SK-N-SH treated with all-trans-retinoic acid at 6 μM for 48 hours (cell line): ENCODE data around the gene NDRG3.

Experiments used
- ATAC-seq: fragments of 200-7000 bp; cut with Tn5 transposase; 3 replicates; pipeline ENCODE4 v1.9.1; 2020; ENCODE audit warnings: mild to moderate bottlenecking, moderate library complexity
- BACH2 ChIP-seq: fragments of 250-450 bp; sonication (Bioruptor Pico); IDR thresholded peaks from 2 replicates; pipeline ENCODE4 v1.9.0; 2021; ENCODE audit warnings: mild to moderate bottlenecking, borderline replicate concordance
- CSDC2 ChIP-seq: fragments of 250-450 bp; sonication (Bioruptor Pico); IDR thresholded peaks from 2 replicates; pipeline ENCODE4 v1.5.0; 2020; ENCODE audit warnings: mild to moderate bottlenecking, moderate library complexity
- CSRNP3 ChIP-seq: fragments of 250-450 bp; sonication (Bioruptor Pico); IDR thresholded peaks from 2 replicates; pipeline ENCODE4 v1.5.1; 2021; ENCODE audit warnings: mild to moderate bottlenecking, moderate library complexity
- ISL1 ChIP-seq: fragments of 250-450 bp; sonication (Bioruptor Pico); IDR thresholded peaks from 2 replicates; pipeline ENCODE4 v2.1.2; 2022; ENCODE audit warnings: mild to moderate bottlenecking, moderate library complexity
- OSR1 ChIP-seq: fragments of 250-450 bp; sonication (Bioruptor Pico); IDR thresholded peaks from 2 replicates; pipeline ENCODE4 v1.8.0; 2022; ENCODE audit warnings: moderate library complexity, mild to moderate bottlenecking, inconsistent platforms
- POU6F1 ChIP-seq: fragments of 250-450 bp; sonication (Bioruptor Pico); IDR thresholded peaks from 2 replicates; pipeline ENCODE4 v1.8.0; 2021; ENCODE audit warnings: low read depth, mild to moderate bottlenecking, moderate library complexity, borderline replicate concordance
- PPARA ChIP-seq: fragments of 250-450 bp; sonication (Bioruptor Pico); IDR thresholded peaks from 2 replicates; pipeline ENCODE4 v1.5.0; 2020; ENCODE audit warnings: mild to moderate bottlenecking, borderline replicate concordance
- RARB ChIP-seq: fragments of 250-450 bp; sonication (Bioruptor Pico); IDR thresholded peaks from 2 replicates; pipeline ENCODE4 v1.8.0; 2021; ENCODE audit warnings: mild to moderate bottlenecking, moderate library complexity
- TOX ChIP-seq: fragments of 250-450 bp; sonication (Bioruptor Pico); IDR thresholded peaks from 2 replicates; pipeline ENCODE4 v1.8.0; 2021; ENCODE audit warnings: mild to moderate bottlenecking, moderate library complexity, borderline replicate concordance
- TSHZ2 ChIP-seq: fragments of 250-450 bp; sonication (Bioruptor Pico); IDR thresholded peaks from 2 replicates; pipeline ENCODE4 v1.5.0; 2020; ENCODE audit warnings: mild to moderate bottlenecking, moderate library complexity
- ZC3H10 ChIP-seq: fragments of 250-450 bp; sonication (Bioruptor Pico); IDR thresholded peaks from 2 replicates; pipeline ENCODE4 v1.5.1; 2021; ENCODE audit warnings: mild to moderate bottlenecking, moderate library complexity
- ZFP3 ChIP-seq: fragments of 250-450 bp; sonication (Bioruptor Pico); IDR thresholded peaks from 2 replicates; pipeline ENCODE4 v1.5.0; 2020; ENCODE audit warnings: mild to moderate bottlenecking, moderate library complexity
- ZFP30 ChIP-seq: fragments of 450-650 bp; formaldehyde crosslinking; IDR thresholded peaks from 2 replicates; pipeline ENCODE4 v1.5.0; 2022; ENCODE audit warnings: mild to moderate bottlenecking, moderate library complexity
- ZNF565 ChIP-seq: fragments of 450-650 bp; formaldehyde crosslinking; conservative IDR thresholded peaks from 2 replicates; pipeline ENCODE4 v1.5.0; 2020; ENCODE audit warnings: low read depth, mild to moderate bottlenecking, moderate library complexity
- ZNF8 ChIP-seq: fragments of 450-650 bp; formaldehyde crosslinking; IDR thresholded peaks from 2 replicates; pipeline ENCODE4 v1.5.0; 2020; ENCODE audit warnings: mild to moderate bottlenecking, moderate library complexity
- TF ChIP-seq, protein P1 (sequence below): fragments of 250-450 bp; sonication (Bioruptor Pico); IDR thresholded peaks from 2 replicates; pipeline ENCODE4 v1.8.0; 2020; ENCODE audit warnings: mild to moderate bottlenecking, moderate library complexity, borderline replicate concordance
- TF ChIP-seq, protein P2 (sequence below): fragments of 250-450 bp; sonication (Bioruptor Pico); IDR thresholded peaks from 2 replicates; pipeline ENCODE4 v1.5.1; 2020; ENCODE audit warnings: low read depth, mild to moderate bottlenecking, moderate library complexity

Gene NDRG3

DNA sequence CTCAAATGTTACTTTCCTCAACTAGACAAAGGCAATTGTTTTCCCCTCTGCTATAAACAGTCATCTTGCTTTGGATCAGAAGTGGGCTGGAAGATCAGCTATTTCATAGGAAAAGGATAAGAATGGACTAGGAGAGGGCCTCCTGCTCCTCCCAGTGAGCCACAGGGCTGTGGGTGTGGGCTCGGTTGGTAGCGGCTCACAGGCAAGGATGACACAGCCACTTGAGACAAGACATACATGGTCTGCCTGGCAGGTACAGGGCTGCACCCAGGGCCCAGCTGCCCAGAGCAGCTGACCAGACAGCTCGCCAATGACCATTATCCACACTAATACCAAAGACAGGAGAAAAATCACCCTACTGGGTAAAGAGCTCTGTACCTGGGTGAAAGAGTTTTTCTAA is 90.9 kb downstream of the NDRG3 start:
- no peak for TF ChIP-seq BACH2 (CRISPR knock-in tag)
- no peak for TF ChIP-seq ZC3H10 (CRISPR knock-in tag)
- TF ChIP-seq, protein P1, sequence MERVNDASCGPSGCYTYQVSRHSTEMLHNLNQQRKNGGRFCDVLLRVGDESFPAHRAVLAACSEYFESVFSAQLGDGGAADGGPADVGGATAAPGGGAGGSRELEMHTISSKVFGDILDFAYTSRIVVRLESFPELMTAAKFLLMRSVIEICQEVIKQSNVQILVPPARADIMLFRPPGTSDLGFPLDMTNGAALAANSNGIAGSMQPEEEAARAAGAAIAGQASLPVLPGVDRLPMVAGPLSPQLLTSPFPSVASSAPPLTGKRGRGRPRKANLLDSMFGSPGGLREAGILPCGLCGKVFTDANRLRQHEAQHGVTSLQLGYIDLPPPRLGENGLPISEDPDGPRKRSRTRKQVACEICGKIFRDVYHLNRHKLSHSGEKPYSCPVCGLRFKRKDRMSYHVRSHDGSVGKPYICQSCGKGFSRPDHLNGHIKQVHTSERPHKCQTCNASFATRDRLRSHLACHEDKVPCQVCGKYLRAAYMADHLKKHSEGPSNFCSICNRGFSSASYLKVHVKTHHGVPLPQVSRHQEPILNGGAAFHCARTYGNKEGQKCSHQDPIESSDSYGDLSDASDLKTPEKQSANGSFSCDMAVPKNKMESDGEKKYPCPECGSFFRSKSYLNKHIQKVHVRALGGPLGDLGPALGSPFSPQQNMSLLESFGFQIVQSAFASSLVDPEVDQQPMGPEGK (CRISPR knock-in tag), result no peak
- no peak for ATAC-seq

- no peak for ATAC-seq
These were observed 91.4 kb downstream of the NDRG3 start for GRCh38 chr20:36654506-36654905.

GRCh38 chr20:36653456-36653855 is 92.4 kb downstream of the NDRG3 start:
- TF ChIP-seq ZNF565 (CRISPR knock-in tag) (no peak), TSHZ2 (CRISPR knock-in tag) (no peak), CSDC2 (CRISPR knock-in tag) (no peak), OSR1 (no peak), ZFP30 (no peak), ZFP3 (CRISPR knock-in tag) (no peak), TOX (CRISPR knock-in tag) (no peak), ISL1 (CRISPR knock-in tag) (no peak)
- TF ChIP-seq, protein P2, sequence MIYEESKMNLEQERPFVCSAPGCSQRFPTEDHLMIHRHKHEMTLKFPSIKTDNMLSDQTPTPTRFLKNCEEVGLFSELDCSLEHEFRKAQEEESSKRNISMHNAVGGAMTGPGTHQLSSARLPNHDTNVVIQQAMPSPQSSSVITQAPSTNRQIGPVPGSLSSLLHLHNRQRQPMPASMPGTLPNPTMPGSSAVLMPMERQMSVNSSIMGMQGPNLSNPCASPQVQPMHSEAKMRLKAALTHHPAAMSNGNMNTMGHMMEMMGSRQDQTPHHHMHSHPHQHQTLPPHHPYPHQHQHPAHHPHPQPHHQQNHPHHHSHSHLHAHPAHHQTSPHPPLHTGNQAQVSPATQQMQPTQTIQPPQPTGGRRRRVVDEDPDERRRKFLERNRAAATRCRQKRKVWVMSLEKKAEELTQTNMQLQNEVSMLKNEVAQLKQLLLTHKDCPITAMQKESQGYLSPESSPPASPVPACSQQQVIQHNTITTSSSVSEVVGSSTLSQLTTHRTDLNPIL, result no peak
- TF ChIP-seq, all 23 proteins: peak for 0

More at GRCh38 chr20:36654506-36654905, 91.4 kb downstream of the NDRG3 start:
- TF ChIP-seq ZFP3 (CRISPR knock-in tag), result no peak
- TF ChIP-seq TOX (CRISPR knock-in tag), result no peak
- TF ChIP-seq BACH2 (CRISPR knock-in tag), result no peak
- TF ChIP-seq, protein P2, result no peak

GRCh38 chr20:36647196-36648121 is 98.4 kb downstream of the NDRG3 start:
- no peak for ATAC-seq
- TF ChIP-seq CSRNP3 (CRISPR knock-in tag) (no peak), RARB (no peak), PPARA (no peak), CSDC2 (CRISPR knock-in tag) (no peak), POU6F1 (CRISPR knock-in tag) (no peak), ZNF8 (CRISPR knock-in tag) (no peak), ISL1 (CRISPR knock-in tag) (no peak), OSR1 (no peak), ZNF565 (CRISPR knock-in tag) (no peak), ZFP3 (CRISPR knock-in tag) (no peak), ZC3H10 (CRISPR knock-in tag) (no peak)
- TF ChIP-seq, protein P2, result no peak
- TF ChIP-seq, protein P1 (CRISPR knock-in tag), result no peak

More at GRCh38 chr20:36653456-36653855, 92.4 kb downstream of the NDRG3 start:
- ATAC-seq, result no peak
